Stimulated activated CD8-positive, alpha-beta memory T cell treated with anti-CD3 and anti-CD28 coated beads, Interleukin-12 subunit alpha, Interleukin-12 subunit beta, amount 100 ng/mL, for 24 hours (primary cell): ENCODE measurements around the gene ZNF674.
"Not testable (repeated sequence)": the region's sequence is repeated elsewhere in the genome, so short reads cannot be mapped to it uniquely, and the experiment has no call there.

ENCODE experiments used
- DNase-seq: peaks from one replicate; pipeline ENCODE4 v3.0.0-alpha.2; 2020; ENCODE audit errors: extremely low read depth

The ZNF674 gene

DNA sequence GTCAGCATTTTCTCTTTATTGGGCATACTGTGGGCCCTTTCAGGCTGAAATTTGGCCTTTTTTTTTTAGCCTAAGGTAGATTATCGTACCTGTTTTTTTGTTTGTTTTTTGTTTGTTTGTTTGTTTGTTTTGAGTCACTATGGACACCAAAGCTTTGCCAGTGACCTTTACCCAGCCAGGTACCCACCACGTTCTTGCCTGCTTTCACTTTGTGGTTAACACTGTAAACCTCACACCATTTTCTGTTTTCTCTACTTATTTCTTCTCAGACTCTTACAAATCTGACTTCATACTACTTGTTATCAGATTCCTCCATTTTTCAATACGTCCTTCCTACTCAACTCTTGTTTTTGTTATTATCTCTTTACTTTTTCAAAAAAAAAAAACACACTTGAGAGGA, 81.5 kb downstream of the ZNF674 start:
- DNase-seq, result no peak

- no peak for DNase-seq
Observed at GRCh38 chrX:46461660-46462191, 83.5 kb downstream of the ZNF674 start.

DNA sequence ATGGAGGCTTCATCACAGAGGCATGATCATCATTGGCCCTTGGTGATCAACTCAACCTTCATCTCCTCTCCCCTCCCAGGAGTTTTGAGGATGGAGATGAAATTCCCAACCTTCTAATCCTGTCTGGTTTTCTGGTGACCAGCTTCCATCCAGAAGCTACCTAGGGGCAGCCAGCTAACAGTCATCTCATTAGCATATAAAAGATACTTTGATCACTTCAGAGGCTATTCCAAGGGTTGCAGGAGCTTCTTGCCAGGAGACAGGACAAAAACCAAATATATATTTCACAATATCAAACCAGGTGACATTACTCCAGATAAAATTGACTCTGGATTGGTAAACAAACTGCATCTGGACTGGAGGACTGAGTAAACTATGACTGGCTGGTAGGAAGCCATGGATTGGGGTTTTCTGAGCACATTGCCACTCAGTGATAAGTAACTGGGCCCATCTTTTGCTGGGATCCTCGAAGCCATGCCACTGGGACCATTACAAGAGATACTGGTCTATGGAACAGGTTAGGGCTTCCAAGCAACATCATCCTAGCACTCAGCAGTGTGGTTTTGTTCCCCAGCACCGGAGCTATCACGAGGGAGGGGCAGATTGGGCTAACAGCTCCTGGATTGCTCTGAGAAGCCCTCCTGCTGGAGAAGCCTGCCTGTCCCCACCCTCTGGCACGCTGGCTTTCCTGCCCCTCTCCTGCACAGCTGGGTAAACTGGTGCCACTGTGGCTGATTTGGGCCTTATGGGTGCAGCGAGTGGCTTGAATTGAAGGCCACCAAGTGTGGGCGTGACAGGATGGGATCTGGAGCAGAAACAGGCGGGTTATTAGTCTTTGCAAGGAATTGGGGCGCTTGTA, 84.2 kb downstream of the ZNF674 start:
- not testable (repeated sequence) for DNase-seq

GRCh38 chrX:46459603-46460002, 85.6 kb downstream of the ZNF674 start:
- DNase-seq, result no peak

DNA sequence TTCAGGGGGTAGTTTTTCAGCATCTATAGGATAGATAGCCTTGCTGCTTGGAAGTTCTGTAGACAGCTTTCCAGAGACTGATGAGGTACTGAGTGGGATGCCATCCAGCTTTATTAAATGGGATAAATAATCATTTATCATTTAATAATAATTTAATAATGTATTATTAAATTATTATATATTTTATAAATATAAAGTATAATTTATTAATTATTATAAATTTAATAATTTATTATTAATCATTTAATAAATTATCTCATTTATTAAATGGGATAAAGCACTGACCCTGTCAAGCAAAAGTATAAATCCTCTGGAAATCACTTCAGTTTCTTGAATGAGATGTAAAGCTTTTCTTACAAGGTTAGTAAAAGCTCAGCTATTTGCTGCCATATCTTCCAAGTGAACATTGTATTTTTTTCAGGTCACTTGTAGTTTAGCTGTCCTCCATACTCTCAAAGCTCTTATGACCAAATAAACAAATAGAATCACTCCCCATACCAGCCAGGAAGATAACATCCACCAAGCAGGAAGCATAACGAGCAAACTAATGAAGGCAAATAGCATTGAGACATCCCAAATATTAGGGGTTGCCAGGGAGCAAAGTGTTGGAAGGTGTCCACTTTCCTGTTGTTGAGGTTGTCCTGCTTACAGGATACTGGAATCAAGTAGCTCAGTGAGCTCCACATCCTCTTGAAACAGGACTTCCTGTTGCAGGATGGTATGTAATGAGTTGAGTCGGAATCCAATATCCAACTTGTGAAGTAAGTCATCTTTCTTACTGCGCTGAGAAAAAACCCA, 88.9 kb downstream of the ZNF674 start:
- no peak for DNase-seq
